Measurements from ENCODE around the gene PPP4R3B. TPM values are rescaled to one million over a fixed set of nuclear protein-coding genes. Genes with fewer than 3 reads are reported as not detected.

Gene PPP4R3B
- total RNA-seq, 1 donor from 2014 or later, result 42.5 TPM

DNA sequence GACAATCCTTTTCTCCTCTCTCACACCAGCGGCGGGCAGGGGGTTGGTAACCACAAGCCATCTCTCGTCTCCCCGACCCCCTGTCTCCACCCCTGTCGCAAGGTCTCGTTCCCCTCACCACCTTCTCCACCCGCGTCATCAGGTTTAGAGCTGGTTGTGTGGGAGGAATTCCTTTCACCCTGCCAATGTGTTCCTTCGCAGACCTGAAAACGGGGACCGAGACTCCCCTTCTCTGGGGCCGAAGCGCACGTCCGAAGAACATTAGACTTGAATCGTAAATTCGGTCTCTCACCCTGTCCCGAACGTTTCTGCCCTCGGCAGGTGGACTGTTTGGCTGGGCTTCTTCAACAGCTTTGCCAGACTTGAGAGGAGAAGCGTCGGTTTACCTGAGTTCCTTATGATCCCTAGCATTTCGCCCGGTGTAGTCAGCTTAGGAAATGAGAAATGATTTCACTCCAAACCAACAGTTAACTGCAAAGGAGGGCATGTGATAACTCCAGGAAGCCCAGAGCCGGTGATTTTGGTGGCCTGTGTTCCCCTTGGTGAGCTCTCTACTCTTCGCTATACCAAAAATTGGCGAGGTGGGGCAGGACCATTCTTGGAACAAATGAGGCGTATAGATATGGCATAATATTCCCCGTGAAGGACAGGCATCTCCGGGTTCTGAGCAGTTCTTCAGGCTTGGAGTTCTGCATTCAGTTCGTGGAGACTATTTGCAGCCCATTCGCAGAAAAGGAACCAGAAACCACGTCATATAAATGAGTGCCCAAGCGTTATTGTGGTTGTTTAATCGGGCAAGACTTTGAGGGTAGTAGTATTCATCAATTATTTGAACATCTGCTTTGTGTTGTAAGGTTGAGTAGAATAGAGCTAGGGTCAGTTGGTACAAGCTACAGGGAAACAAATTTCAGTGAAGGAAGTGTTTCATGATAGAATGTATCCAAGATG is 97.2 kb downstream of the PPP4R3B start:
- TF ChIP-seq, protein P1, sequence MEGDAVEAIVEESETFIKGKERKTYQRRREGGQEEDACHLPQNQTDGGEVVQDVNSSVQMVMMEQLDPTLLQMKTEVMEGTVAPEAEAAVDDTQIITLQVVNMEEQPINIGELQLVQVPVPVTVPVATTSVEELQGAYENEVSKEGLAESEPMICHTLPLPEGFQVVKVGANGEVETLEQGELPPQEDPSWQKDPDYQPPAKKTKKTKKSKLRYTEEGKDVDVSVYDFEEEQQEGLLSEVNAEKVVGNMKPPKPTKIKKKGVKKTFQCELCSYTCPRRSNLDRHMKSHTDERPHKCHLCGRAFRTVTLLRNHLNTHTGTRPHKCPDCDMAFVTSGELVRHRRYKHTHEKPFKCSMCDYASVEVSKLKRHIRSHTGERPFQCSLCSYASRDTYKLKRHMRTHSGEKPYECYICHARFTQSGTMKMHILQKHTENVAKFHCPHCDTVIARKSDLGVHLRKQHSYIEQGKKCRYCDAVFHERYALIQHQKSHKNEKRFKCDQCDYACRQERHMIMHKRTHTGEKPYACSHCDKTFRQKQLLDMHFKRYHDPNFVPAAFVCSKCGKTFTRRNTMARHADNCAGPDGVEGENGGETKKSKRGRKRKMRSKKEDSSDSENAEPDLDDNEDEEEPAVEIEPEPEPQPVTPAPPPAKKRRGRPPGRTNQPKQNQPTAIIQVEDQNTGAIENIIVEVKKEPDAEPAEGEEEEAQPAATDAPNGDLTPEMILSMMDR (IDR thresholded peaks at IDR 0.05; ENCODE audit: insufficient read depth, low read length, poor library complexity, severe bottlenecking), result no peak
- Histone ChIP-seq H3K4me3 (ENCODE audit: low read depth, low read length) (peak overlapping the region; percentile 50), H3K27me3 (ENCODE audit: control insufficient read depth, insufficient read depth, low read length) (no peaks in the 10 kb centered on the region), H3K36me3 (ENCODE audit: control insufficient read depth, insufficient read depth, low read length) (no peaks in the 10 kb centered on the region)
- no peak for DNase-seq (ENCODE audit: low read depth)

DNA sequence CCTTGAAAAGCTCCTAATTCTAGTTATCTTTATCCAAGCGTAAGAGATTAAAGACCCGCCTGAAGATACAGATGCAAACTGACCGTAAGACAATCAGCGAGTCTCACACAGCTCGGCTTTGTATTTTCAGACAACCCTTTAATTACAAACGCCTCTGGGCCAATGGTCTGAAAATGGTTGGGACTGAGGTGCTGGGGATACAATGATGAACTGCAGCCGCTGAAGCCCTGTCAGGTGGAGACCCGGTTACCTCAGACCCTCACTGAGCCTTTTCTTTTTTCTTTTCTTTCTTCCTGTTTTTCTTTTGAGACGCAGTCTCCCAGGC is 98.6 kb downstream of the PPP4R3B start:
- TF ChIP-seq, protein P1 (IDR thresholded peaks at IDR 0.05; ENCODE audit: insufficient read depth, low read length, poor library complexity, severe bottlenecking), result no peak
- peak overlapping the region; percentile 50 for H3K4me3 ChIP-seq (ENCODE audit: low read depth, low read length)
- no peaks in the 10 kb centered on the region for H3K36me3 ChIP-seq (ENCODE audit: control insufficient read depth, insufficient read depth, low read length)
- H3K27me3 ChIP-seq (ENCODE audit: control insufficient read depth, insufficient read depth, low read length), result no peaks in the 10 kb centered on the region
- DNase-seq (ENCODE audit: low read depth), result no peak

DNA sequence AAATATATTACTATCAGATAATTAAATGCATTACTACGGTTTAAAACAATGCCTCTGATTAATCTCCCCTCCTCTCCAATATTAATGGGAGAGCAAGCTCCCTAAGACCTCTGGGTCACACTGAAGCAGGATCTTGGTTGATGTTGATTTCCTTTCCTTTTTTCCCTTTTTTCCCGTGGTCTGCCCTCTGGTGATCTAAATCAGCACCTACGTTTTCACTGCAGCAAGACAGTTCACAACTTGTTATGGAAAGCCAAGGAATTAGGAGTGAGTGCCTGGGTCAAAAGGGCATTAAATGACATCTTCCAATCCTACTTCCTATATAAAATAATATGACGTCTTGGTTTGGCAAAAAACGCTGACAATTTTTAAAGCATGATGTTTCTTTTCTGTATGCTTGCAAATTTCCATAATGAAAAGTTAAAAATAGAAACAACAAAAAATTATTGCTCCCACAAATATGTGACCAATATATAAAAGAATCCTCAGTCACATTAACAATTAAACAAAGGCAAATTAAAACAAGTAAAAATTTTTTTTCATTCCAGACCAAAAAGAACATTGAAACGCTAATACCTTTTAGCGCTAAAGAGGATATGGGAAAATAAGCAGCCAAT is 105.8 kb downstream of the PPP4R3B start:
- no peaks in the 10 kb centered on the region for H3K27me3 ChIP-seq (ENCODE audit: control insufficient read depth, insufficient read depth, low read length)
- TF ChIP-seq, protein P1 (IDR thresholded peaks at IDR 0.05; ENCODE audit: insufficient read depth, low read length, poor library complexity, severe bottlenecking), result peak; percentile 55
- H3K4me3 ChIP-seq (ENCODE audit: low read depth, low read length), result no peak overlapping the region
- H3K36me3 ChIP-seq (ENCODE audit: control insufficient read depth, insufficient read depth, low read length), result no peaks in the 10 kb centered on the region
- DNase-seq (ENCODE audit: low read depth), result no peak

DNA sequence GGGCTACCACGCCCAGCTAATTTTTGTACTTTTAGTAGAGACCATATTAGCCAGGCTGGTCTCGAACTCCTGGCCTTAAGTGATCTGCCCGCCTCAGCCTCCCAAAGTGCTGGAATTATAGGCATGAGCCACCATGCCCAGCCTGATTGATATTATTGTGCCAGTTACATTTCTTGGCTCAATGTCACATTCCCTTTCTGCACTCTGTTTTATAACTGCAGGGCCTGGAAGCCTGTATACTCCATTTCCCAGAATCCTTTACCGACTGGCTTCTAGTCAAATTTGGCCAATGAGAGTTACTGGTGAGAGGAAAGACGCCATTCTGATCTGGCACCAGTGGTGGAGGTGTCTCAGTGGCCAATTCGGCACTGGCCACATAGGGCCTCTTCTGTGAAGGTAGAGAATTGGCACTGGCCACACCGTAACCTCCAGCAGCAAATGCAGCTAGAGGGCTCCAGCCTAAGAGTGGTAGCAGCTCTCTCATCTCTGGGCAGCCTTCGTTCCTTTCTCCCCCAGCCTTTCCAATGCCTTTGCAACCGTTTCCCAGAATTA is 114.8 kb downstream of the PPP4R3B start:
- TF ChIP-seq, protein P1 (IDR thresholded peaks at IDR 0.05; ENCODE audit: insufficient read depth, low read length, poor library complexity, severe bottlenecking), result no peak
- Histone ChIP-seq H3K27me3 (ENCODE audit: control insufficient read depth, insufficient read depth, low read length) (no peaks in the 10 kb centered on the region), H3K4me3 (ENCODE audit: low read depth, low read length) (no peak overlapping the region), H3K36me3 (ENCODE audit: control insufficient read depth, insufficient read depth, low read length) (no peaks in the 10 kb centered on the region)
- no peak for DNase-seq (ENCODE audit: low read depth)

DNA sequence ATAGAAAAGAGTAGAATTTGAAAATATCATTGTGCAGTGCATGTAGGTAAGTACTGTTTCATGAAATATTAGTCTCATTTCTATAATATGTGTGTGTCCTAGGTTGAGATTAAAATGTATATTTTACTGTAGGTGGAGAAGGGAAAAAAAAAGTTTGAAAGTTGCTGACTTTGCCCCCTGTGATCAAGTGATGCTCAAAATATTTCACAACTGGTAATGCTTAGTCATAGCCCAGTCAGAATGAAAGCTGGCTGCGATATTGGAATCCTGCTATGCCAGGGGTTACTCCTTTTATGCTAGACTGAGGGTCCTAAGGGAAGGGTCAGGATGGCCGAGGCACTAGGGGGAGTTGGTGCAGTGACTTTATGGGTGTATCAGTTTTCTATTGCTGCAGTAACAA is 117.4 kb downstream of the PPP4R3B start:
- TF ChIP-seq, protein P1 (IDR thresholded peaks at IDR 0.05; ENCODE audit: insufficient read depth, low read length, poor library complexity, severe bottlenecking), result no peak
- H3K36me3 ChIP-seq (ENCODE audit: control insufficient read depth, insufficient read depth, low read length), result no peaks in the 10 kb centered on the region
- no peak overlapping the region for H3K4me3 ChIP-seq (ENCODE audit: low read depth, low read length)
- no peaks in the 10 kb centered on the region for H3K27me3 ChIP-seq (ENCODE audit: control insufficient read depth, insufficient read depth, low read length)
- DNase-seq (ENCODE audit: low read depth), result no peak

Data from kidney epithelial cell (primary cell).